Right atrium auricular region (tissue), 2 donors: Measurements from ENCODE around the gene MYO5B. TPM values are rescaled to one million over a fixed set of nuclear protein-coding genes. Genes with fewer than 3 reads are reported as not detected.

ENCODE experiments used
- DNase-seq: peaks from one replicate; pipeline ENCODE4 v3.0.0-alpha.2; 2019; ENCODE audit warnings: low spot score
- H3K27ac ChIP-seq, 2 donors: fragments of 200-600 bp; sonication (generic); 1 replicate in 1 of 2; 2 replicates in 1 of 2; pipeline ENCODE4 v1.5.1; 2016 to 2019
- H3K27me3 ChIP-seq, 2 donors: fragments of 200-600 bp; sonication (generic); one replicate each; pipeline versions ENCODE4 v1.5.1 to v1.6.0; 2017 to 2019
- H3K36me3 ChIP-seq: fragments of 200-600 bp; sonication (generic); one replicate; pipeline ENCODE4 v1.5.1; 2016
- H3K4me1 ChIP-seq, 2 donors: fragments of 200-600 bp; sonication (generic); one replicate each; pipeline versions ENCODE4 v1.5.1 to v1.6.0; 2017 to 2019
- H3K4me3 ChIP-seq, 2 donors: fragments of 200-600 bp; sonication (generic); 1 replicate in 1 of 2; 2 replicates in 1 of 2; pipeline ENCODE4 v1.5.1; 2017 to 2019; ENCODE audit warnings: mild to moderate bottlenecking in 1 of 2, moderate library complexity in 1 of 2
- H3K9me3 ChIP-seq, 2 donors: fragments of 200-600 bp; sonication (generic); one replicate each; pipeline ENCODE4 v1.5.1; 2019
- CTCF ChIP-seq, 2 donors: fragments of 200-600 bp; sonication (generic); IDR thresholded peaks; one replicate each; pipeline ENCODE4 v1.5.1; 2019; ENCODE audit warnings: antibody characterized with exemption in 2 of 2
- total RNA-seq, 2 donors: library from RNA; depleted of rRNA; stranded (reverse); fragments of >200 nt; gene quantifications; one replicate each; pipeline ENCODE4 v1.1.0, GENCODE V29; 2016

MYO5B gene
- total RNA-seq, 2 donors from 2014 or later = 7.7 to 10.2 TPM

DNA sequence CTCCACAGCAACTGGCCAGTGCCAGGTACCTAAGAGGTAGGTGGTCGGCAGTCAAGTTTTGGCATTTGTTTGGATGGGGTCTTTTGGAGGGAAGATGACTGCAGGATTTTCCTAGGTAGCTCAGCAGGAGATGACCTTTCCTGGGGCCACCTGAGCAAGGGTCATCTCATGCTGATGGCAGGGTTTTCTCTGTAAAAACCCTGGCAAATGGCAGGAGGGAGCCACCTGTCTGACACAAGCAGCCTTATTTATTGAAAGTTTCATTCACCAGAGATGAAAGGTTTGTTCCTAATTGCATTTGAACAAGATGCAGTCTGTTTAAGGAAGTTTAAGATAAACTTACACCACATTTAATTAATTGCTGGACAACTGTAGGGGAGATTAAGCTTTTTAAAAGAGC is 350.0 kb downstream of the MYO5B start:
- H3K27me3 ChIP-seq = no peaks in the 10 kb centered on the region
- no peak overlapping the region for H3K4me3 ChIP-seq
- no peaks in the 10 kb centered on the region for H3K9me3 ChIP-seq
- no peaks in the 10 kb centered on the region for H3K36me3 ChIP-seq
- peaks cover 0 to 14% of the 10 kb centered on the region in 2 donors for H3K4me1 ChIP-seq
- DNase-seq = no peak
- H3K27ac ChIP-seq = no peak overlapping the region
- TF ChIP-seq CTCF (IDR thresholded peaks at IDR 0.05) = no peak

GRCh38 chr18:49843778-49844625 is 350.9 kb downstream of the MYO5B start:
- Histone ChIP-seq H3K4me1 (peaks cover 0 to 7% of the 10 kb centered on the region in 2 donors), H3K9me3 (no peaks in the 10 kb centered on the region), H3K36me3 (no peaks in the 10 kb centered on the region), H3K27ac (no peak overlapping the region), H3K27me3 (no peaks in the 10 kb centered on the region), H3K4me3 (no peak overlapping the region)
- TF ChIP-seq CTCF (IDR thresholded peaks at IDR 0.05) = no peak
- peak; percentile 46 for DNase-seq

DNA sequence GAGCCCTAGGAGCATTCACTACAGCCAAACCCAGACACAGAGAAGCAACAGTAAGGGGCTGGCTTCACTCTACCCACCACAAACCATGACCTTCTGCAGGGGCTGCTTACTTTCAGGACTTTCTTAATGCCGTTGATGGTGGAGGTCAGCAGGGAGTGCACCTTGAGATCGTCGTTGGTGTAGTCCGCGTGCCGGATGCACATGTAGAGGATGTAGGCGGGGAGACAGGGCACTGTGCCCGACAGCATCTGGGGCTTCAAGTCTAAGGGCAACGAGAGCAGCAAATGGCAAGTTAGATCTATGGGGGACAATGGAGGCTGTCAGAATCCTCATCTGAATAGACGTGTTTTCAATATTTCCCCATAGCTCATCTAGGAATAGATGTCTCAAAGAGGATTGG is 351.8 kb downstream of the MYO5B start:
- H3K27me3 ChIP-seq = no peaks in the 10 kb centered on the region
- no peaks in the 10 kb centered on the region for H3K36me3 ChIP-seq
- H3K27ac ChIP-seq = no peak overlapping the region
- DNase-seq = peak; percentile 30
- H3K4me3 ChIP-seq = no peak overlapping the region
- peaks cover 0 to 7% of the 10 kb centered on the region in 2 donors for H3K4me1 ChIP-seq
- TF ChIP-seq CTCF (IDR thresholded peaks at IDR 0.05) = no peak
- no peaks in the 10 kb centered on the region for H3K9me3 ChIP-seq

GRCh38 chr18:49842656-49843055 is 352.3 kb downstream of the MYO5B start:
- Histone ChIP-seq H3K4me1 (peaks cover 0 to 7% of the 10 kb centered on the region in 2 donors), H3K27ac (no peak overlapping the region), H3K36me3 (no peaks in the 10 kb centered on the region), H3K27me3 (no peaks in the 10 kb centered on the region), H3K9me3 (no peaks in the 10 kb centered on the region), H3K4me3 (no peak overlapping the region)
- peak; percentile 55 for DNase-seq
- no peak for TF ChIP-seq CTCF (IDR thresholded peaks at IDR 0.05)

DNA sequence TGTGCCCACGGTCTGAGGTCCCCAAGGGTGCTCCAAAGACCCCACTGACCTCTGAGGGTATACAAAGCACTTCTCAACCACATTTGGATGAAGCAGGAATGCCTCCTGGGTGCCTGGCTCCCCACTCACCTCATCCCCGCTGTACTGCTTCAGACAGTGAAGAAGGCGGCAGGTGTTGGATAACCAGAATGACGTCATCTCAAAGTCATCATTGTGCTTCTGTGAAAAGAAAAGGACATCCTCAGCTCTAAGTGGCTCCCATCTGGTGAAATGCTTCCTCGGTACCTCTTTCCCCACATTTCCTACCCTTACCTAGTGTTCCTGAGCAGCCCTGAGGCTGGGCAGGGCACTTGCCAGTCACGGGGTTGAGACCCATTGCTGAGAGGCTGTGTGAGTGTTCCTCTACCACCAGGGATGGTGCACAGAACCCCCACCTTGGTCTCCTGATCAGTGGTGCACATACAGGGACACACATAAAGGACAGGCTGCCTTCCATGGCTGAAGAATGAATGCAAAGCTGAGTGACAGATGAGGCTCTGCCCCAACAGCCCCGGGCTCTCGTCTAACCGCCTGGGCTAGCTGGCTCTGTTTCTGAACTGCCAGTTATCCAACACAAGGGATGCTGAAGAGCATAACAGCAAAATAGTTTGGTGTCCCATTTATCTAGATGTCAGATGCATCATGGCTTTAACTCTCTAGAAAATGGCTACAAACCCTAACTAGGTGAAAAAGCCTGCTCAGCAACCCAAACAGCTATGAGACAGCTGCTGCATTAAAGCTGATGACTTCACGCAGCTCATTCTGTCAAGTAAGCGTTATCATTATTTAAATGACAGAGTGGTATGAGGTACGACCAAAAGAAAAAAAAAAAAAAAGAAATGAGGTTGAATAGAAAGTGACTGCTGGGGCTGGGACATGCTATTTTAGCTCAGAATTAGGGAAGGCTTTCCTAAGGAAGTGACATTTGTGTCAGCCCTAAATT is 353.4 kb downstream of the MYO5B start:
- DNase-seq = peak; percentile 55
- Histone ChIP-seq H3K36me3 (no peaks in the 10 kb centered on the region), H3K9me3 (no peaks in the 10 kb centered on the region), H3K27ac (no peak overlapping the region), H3K4me1 (peaks cover 0 to 7% of the 10 kb centered on the region in 2 donors), H3K27me3 (no peaks in the 10 kb centered on the region), H3K4me3 (no peak overlapping the region)
- TF ChIP-seq CTCF (IDR thresholded peaks at IDR 0.05) = no peak
